GM18508 (cell line): ENCODE measurements around the gene CTXND1.

Source experiments
- ATAC-seq: cut with Tn5 transposase; IDR thresholded peaks from one replicate; pipeline ENCODE4 v1.9.1; 2021; ENCODE audit warnings: moderate number of reproducible peaks; ENCODE audit not compliant: insufficient read depth, unreplicated experiment

Gene CTXND1

DNA sequence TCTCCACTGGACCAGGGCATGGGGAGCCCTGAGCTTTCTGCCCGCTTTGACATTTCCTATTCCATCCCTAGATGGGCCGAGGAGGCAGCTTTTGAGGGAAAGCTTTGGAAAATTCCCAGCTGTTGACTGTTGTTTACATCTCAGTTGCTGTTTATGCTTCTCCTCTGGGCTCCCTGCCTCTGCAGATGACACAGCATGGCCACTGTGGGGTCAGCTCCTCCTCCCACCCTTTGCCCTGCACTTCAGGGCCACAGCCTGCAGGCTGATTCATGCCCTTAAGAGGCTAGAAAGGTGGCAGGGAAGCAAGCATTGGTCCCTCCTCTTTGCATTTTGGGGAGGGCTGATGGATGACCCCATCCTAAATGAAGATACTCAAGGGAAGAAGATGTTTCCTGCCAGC lies 8.5 kb upstream of the CTXND1 start:
- no peak for ATAC-seq

DNA sequence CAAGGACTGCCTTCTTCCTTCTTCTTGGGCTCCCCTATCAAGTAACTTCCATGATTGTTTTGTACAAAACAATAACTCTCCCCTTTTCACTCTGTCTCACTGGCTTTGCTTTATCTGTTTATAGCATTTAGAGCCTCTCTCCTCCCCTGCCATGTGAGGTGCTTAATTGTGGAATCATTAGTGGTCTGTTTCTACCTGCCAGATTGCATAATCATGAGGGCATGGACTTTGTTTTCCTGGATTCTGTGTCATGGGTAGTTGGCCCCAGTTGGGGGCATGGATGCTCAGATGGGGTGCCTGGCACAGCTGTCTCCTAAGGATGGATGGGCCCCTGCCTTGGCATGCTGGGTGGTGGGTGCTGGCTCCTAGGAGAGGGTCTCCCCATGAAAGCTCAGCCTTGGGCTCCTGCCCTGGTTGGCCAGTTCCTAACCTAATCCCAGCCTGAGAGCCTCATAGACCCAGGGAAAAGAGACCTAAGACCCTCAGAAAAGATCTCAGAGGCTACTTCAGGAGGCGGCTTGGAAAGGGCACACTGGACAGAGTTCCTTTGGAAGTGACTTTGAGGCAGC lies 8.0 kb upstream of the CTXND1 start:
- no peak for ATAC-seq

DNA sequence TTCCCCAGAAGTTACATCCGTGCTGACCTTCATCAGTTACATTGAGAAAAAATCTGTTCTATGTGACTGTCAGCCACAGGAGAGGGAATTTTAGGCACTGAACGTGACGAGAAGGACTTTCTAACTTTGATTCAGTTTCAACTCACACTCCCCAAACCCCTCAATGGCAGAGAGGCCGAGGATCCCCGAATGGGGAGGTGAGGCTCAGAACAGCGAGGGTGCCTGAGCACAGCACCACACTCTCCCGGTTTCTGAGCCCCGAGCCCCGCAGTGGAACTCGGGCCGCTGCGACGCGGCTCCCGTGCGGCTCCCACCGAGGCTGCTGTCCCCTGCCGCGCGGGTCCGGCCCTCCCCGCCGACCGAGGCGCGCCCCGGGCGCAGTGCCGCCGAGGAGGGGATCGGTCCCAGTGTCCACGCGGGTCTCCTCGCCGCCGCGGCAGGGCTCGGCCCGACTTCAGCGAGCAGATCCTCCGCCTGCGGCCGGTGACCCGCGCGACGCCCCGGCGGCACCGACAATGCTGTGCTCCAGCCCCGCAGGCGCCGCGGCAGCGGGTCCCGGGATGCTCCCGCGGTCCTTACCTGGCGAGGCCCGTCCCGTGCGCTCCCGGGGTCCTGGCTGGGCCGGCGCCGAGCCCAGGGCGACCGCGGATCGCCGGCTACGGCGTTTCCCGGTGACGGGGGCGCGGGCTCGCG lies 439 bp downstream of the CTXND1 start:
- ATAC-seq, result no peak

DNA sequence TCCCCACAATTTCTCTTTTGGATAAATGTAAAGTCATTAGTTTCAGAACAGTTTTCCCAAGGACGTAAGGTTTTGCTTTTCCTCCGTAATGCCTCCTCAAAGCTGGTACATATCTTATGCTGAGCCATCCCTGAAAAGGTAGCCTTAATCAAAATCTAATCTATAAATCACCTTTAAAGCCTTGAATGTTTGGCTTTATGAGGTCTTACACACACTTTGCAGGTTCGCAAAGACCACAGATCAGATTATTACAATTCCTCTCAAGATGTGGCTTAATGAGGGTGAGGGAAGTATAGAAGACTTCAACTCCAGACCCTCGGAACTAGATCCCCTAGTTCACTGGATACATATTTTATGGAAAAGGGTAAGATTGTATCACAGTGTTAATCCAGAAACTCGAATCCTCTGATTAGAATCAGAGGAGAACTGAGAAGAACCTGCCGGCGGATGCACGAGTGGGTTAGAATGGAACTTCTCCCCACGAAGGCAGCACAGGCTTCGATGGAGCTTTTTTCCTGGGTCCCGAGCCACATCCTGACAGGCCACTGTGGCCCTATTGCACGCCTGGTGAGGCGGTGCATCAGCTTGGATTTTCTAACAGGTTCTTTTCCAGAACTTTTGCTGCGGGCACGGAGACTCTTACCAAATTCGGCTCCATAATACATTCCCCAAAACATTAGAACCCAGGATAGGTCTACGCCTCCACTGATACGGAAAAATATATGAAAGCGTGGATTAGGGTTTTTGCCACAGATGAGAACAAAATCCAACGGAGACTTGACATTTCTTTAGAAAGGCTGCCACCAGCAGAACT lies 1.2 kb downstream of the CTXND1 start:
- no peak for ATAC-seq

- no peak for ATAC-seq
Observed at GRCh38 chr15:80249973-80250372, 2.0 kb downstream of the CTXND1 start.

- no peak for ATAC-seq
Observed at GRCh38 chr15:80247320-80247719, 4.7 kb downstream of the CTXND1 start.

DNA sequence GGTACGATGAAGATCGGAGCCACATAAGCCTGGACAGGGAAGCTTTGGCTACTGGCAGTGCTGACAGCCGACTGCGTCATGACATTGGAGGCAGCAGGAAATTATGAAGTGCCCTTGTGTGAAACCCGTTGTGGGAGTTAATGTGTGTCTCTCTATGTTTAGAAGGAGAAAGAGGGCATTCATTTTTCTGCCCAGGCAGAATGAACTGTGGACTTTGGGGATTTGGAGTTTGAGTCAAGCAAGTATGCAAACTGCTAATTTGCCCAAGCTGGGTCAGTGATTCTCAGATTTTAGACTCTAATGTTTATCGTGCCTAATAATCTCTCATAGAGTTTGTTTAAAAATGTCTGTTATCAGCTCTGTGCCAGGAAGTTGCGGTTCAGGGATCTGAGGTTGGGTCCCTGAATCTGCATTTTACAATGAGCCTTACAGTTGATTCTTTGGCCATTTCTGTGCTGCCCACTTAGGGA lies 5.6 kb downstream of the CTXND1 start:
- no peak for ATAC-seq

GRCh38 chr15:80242802-80243201 lies 9.2 kb downstream of the CTXND1 start:
- ATAC-seq, result no peak

- no peak for ATAC-seq
Observed at GRCh38 chr15:80242132-80242769, 9.8 kb downstream of the CTXND1 start.

DNA sequence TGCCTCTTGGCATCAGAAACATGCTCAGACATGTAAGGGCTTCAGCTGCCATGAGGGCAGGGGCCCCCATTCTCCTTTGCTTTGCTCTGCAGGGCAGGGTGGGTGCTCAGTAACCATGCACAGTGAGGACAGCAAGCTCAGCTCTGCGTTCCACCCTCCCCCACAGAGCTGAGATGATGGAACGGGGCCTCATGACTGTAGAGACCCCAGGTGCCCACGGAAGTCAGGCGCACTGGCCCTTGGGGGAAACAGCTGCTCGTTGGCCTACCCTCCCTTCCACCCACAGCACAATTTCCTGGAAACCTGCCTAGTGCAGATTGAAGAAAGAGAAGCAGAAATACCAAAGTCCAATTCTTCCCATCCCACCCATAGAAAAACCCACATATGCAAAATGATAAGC lies 10.5 kb downstream of the CTXND1 start:
- ATAC-seq, result no peak

- no peak for ATAC-seq
Observed at GRCh38 chr15:80240276-80240675, 11.7 kb downstream of the CTXND1 start.

DNA sequence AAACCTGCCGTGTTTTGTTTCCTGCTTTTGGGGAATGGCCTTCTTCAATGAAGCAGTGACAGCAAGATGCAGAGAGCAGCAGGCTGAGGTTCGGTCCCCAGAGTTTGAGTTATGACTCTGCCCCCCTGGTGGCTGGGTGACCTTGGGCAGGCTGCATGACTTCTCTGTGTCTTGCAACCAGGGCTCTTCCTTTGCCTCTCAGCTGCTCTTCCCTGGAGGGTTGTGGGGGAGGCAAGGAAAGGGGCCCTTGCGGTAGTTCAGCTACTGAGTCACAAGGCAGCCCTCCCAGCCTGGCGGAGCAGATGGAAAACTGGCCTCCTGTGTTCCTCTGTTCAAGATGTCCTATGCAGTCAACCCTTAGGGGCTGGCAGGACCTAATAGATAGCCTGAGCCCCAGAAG lies 17.1 kb downstream of the CTXND1 start:
- ATAC-seq, result no peak

GRCh38 chr15:80233581-80233980 lies 18.4 kb downstream of the CTXND1 start:
- ATAC-seq, result no peak

DNA sequence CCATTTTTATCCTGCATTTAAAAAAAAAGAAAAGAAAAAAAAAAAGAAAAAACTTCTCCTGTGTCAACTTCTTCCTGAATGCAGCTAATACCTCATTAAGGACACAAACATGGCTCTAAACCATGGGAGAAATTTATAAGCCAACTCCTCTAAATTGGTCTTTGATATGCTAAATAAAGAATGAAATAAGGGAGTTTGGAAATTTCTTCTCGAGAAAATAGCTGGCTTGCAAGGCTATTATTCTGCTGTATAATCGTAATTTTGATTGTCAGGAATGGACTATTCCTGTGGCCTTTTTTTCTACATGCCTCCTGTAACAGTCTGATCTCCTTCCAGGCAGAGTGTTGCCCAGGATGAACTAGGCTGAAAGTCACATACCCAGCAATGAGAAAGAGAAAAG lies 20.6 kb downstream of the CTXND1 start:
- ATAC-seq, result no peak

- ATAC-seq, result no peak
Observed at GRCh38 chr15:80228959-80229610, 22.9 kb downstream of the CTXND1 start.

- ATAC-seq, result no peak
Observed at GRCh38 chr15:80219955-80220354, 32.1 kb downstream of the CTXND1 start.

DNA sequence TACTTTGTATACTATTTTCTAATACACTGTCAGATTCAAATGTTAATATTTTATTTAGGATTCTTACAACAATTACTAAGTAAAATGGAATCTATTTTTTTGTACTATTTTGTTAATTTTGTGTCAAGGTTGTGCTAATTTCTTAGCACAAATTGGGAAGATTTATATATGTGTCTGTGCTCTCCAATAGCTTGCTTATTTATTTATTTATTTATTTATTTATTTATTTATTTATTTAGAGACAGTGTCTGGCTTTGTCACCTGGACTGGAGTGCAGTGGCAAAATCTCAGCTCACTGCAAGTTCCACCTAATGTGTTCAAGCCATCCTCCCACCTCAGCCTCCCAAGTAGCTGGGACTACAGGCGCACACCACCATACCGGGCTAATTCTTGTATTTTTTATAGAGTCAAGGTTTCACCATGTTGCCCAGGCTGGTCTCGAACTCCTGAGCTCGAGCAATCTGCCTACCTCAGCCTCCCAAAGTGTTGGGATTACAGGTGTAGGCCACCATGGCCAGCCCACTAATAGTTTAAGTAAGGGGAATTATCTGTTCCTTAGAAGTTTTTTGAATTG lies 34.6 kb downstream of the CTXND1 start:
- no peak for ATAC-seq

DNA sequence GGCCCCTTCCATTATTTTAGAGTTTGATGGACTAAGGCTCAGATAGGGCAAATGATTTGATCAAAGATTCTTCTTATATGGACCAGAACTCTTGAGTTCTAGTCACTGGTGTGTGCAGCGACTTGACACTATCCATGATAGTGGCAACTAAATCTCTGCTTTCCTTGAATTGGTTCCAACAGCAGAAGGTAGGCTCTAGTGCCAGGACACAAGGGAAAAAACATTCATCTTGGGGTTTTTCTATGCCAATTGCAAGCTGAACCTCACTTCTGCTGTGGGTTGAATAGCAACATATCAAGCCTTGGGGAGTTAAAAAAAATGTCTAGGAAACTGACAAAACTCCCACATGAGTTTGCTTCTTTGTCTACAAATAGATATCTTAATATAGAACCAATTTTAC lies 35.1 kb downstream of the CTXND1 start:
- ATAC-seq, result no peak

- ATAC-seq, result no peak
Observed at GRCh38 chr15:80216141-80216540, 35.9 kb downstream of the CTXND1 start.

DNA sequence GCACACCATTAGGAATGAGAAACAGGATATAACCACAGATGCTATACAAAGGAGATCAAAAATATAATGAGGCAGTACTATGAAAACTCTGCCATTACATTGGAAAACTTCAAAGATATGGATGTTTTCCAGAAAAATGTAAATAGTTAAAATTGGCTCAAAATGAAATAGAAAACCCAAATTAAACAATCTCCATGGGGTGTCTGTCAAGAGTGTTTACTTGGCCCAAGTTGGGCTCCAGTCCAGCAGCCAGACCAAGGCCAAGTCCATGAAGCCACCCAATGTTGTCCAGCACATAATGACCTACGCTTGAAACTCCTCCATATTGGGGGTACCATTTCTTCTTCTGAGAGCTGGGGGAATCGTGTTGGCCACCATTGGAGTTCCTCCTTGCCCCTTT lies 37.1 kb downstream of the CTXND1 start:
- no peak for ATAC-seq
